Globus pallidus (tissue), 1 donor: ENCODE results near the gene S100A8.
A peak's percentile ranks its signal among the peaks of the same experiment; 100 is the strongest.

Experiments used
- DNase-seq: peaks from one replicate; pipeline ENCODE4 v3.0.0-alpha.2; 2015; ENCODE audit warnings: low spot score

The S100A8 gene

DNA sequence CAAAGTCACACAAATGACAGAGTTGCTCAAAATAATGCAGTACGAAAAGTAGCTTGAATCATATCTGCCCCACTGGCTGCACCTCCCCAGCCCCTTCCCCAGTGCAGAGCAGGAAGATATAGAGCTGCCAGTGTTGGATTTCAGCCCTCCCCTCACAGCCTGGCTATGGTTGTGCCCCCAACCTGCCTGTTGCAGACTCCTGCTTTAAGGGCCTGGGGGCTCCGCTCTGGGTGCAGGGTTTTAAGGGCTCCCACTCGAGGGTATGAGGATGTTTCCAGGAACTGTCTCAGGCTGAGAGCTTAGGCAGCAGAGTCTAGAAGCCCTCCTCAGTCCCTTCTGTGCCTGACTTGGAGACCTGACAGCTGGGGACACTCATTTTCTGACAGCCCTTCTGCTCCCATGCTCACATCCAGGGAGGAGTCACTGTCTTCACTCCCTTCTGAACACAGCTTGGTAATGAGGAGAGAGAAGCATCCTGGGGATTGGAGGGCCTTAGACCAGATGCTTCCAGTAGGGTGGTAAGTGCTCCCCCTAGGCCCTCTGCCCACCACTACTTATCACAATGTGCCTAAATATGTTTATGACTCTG lies 28.6 kb downstream of the S100A8 start:
- DNase-seq = no peak

DNA sequence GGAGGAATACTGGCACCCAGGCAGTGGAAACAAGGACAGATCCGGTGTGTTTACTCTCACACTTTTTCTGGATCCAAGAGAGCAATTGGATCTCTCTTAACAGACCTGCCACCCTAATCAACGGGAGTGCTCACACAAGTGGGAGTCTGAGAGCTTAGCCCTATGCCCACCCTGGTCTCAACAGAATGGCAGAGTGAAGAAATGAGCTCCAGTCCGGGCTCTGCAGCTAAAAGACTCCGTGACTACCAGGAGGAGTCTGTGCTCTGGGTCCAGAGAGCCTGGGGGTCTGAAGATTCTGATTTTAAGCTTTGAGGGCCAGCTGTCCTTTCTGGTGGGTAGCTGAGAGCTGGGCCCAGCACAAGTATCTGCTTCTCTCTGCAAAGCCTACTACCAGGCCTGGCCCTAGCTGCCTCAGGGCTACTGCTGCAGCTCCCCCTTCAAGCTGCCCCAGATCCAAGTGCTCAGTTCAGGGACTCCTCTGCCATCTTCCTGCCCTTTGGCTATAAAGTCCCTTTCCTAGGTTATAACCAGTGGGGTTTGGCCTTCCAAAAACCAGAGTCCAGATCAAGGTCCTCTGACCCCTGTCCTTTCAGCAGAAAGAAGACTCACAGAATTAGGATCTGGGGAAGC lies 29.3 kb downstream of the S100A8 start:
- no peak for DNase-seq

DNA sequence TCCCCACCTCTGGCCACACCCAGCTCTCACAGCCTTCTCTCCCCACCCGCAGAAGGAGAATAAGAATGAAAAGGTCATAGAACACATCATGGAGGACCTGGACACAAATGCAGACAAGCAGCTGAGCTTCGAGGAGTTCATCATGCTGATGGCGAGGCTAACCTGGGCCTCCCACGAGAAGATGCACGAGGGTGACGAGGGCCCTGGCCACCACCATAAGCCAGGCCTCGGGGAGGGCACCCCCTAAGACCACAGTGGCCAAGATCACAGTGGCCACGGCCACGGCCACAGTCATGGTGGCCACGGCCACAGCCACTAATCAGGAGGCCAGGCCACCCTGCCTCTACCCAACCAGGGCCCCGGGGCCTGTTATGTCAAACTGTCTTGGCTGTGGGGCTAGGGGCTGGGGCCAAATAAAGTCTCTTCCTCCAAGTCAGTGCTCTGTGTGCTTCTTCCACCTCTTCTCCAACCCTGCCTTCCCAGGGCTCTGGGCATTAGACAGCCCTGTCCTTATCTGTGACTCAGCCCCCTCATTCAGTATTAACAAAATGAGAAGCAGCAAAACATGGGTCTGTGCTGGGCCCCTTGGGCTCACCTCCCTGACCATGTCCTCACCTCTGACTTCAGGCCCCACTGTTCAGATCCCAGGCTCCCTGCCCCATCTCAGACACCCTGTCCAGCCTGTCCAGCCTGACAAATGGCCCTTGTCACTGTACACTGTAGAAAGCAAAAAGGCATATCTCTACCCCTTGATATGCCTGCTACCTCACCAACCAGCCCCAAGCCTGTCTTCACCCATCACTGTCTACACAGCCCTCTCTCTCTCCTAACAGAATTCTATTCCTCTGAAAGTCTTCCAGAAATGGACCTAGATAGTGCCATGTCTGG lies 30.0 kb downstream of the S100A8 start:
- no peak for DNase-seq

DNA sequence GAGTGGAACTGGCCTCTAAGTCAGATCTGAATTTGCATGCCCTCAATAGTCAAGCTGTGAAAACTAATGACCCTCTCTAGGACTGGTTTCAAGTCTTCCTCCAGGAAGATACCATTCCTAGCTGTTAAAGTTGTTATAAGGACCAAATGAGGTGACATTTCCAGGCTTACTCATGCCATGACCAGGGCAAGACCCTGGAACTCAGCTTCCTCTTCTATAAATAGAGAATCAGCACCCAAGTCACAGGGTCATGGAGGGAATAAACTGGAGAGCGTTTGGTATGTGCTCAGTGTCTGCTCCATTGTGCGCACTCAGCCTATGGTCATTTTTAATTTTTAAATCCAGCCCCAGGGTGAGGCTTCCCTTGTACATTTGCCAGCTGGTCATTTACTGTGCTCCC lies 30.7 kb downstream of the S100A8 start:
- no peak for DNase-seq

DNA sequence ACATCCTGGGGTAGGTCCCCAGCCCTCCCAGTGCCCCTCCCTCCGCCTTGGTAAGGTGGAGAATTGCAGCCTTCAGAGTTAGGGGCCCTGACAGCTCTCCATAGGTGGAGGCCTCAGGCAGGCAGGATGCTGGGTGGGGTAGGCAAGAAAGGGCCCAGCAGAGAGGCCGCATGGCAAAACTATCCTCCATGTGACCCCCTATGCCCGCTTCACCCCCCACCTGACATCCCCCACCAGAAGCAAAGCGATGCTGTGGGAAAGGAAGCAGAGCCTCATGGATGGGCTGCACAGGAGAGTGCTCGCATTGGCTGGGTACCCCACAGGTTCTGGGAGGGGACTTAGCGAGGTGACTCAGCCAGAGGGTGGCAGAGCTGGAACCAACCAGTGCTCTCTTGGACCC lies 31.6 kb downstream of the S100A8 start:
- no peak for DNase-seq

DNA sequence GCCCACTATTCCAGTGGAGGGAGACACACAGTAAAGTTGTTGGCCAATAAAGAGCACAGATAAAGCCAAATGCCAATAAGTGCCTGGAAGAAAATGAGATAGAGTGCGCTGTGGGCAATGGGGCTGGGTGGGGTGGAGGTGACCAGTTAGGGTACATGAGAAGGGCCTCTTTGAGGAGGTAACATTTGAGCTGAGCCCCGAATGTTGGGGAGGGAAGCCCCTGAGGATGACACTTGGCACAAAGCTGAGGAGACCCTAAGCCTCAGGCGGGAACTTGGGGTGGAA lies 32.2 kb downstream of the S100A8 start:
- DNase-seq = no peak

DNA sequence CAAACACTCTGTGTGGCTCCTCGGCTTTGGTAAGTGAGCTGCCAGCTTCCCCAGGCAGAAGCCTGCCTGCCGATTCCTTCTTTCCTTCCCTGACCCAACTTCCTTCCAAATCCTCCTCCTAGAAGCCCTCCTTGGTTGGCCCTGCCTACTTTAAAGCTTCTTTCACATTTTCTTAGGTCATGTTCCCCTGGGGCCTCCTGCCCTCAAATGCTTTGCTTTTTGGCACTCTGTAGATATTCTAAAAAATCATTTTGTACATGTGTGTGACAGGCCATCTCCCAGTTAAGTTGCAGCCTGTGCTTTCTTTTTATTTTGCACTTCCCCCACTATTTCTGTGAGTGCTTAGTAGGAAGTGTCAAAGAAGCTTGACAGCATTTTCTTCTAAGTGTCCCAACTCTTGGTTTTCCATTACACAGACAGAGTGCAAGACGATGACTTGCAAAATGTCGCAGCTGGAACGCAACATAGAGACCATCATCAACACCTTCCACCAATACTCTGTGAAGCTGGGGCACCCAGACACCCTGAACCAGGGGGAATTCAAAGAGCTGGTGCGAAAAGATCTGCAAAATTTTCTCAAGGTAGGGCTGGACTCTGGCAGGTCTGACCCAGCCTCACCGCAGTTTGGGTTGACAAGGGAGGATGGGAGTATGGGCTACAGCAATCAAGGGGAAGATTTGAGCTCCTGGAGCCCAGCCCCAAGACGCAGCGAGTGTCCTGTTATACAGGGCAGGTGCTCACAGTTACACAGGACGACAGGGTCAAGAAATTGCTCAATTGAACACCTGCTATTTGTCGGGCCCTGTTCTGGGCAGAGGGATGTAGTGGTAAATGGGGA lies 32.8 kb downstream of the S100A8 start, which contains the start of gene S100A9:
Gene S100A9, plus strand, starts transcription at position 2 of the 838 bp plus-strand sequence. Its CDS starts 430 bp downstream, at position 432.
- DNase-seq = no peak

DNA sequence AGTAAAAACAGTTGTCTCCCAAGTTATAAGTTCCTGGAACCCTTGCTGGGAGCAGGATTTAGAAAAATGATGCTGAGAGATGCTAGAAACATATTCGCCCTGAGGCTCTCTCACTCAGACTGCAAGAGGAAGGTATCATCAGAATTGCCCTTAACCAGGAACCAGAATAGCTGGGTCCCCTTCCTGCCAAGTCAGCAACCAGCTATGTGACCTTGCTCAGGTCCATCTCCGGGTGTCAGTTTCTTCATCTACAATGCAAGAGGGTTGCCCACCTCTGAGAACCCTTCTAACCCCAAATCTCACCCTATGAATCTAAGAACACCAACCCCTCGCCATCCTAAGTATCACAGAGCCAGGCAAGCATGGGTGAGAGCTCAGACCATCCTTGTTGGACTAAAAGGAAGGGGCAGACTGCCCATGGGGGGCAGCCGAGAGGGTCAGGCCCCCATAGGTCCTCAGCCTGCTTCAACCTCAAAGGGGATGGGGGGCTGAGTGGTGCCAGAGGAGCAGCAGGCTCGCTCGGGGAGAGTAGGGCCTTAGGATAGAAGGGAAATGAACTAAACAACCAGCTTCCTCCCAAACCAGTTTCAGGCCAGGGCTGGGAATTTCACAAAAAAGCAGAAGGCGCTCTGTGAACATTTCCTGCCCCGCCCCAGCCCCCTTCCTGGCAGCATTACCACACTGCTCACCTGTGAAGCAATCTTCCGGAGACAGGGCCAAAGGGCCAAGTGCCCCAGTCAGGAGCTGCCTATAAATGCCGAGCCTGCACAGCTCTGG lies 33.6 kb downstream of the S100A8 start:
- no peak for DNase-seq

DNA sequence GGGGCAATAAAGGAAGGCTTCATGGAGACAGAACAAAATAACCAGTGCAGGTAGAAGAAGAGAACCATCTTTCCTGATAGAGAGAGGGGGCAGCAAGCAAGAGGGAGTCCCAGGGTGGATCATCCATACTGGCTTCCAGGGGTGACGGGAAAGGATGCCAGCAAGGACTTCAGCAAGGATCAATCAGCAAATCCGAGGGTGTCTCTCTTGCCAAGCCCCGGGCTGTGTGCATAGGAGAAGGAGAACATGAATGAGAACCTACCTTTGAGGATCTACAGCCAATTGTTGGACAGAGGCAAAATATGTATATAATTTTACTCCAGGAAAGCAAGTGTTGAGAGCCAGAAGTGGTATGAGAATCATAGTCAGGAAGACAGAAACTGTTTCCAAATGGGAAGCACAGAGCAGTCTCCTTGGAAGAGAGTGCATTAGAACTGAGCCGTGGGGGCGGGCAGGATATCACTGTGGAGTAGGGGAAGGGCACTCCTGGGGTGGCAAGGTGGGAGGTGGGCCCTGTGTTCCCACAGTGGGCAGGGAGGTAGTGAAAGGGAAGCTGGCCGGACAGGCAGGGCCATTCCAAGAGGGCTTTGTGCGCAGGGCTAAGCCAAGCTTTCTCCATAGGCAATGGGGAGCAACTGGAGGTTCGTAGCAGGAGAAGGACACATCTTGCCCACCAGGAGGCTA lies 34.3 kb downstream of the S100A8 start:
- DNase-seq = no peak

DNA sequence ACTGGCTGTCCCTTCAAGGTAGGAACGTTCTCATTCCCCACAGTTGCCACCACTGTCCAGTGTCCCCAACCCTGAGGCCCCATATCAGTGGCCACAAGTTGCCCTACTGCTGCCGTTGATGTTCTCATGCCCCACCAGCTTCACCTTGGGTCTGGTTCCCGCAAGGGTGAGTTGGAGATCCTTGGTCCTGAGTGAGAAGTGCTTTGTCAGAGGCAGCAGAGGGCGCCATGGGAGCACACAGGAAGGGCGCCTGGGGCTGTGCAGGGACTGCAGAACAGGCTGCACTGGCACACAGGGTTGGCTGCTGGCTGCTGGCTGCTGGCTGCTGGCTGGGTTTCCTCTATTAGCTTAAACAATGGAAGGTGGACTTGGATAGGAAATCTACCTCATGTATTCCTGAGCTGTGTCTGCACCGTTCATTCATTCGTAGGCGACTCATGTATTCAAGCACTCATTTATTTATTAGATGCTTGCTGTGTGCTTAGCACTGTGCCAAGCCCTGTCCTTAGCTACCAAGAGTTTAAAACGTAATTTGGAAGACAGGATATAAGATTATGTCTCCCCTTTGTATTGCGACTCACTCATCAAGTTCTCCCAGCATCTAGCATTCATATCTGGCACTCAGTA lies 35.3 kb downstream of the S100A8 start:
- DNase-seq = no peak

DNA sequence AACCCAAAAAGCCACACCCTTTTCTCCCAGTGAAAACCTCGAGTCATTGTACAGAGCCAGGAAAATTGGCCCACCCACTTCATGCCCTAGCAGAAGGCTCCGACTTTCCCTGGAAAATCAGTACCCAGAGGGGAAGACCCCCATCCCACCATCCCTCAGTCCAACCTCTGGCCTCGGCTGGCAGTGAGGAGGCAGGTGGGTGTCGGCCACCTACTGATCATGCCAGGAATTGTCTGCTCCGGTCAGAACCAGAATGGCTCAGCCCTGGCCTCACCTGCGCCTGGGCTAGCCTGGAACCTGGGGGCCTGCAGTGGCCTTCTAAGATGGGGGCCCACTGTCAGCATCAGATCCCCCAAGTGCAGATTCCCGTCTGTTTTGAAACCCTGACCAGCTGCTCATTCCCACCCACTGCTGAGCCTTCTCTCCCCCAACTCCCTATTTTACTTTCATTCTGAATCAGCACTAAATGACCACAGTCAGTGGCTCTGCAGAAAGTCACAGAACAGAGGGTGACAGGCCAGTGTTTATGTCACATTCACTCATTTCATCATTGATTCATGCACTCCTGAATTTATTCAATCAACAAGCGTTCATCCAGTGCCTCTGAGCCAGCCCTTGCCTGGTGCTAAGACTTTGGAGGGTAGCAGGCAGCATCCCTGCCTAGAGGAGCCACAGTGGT lies 36.2 kb downstream of the S100A8 start:
- no peak for DNase-seq

DNA sequence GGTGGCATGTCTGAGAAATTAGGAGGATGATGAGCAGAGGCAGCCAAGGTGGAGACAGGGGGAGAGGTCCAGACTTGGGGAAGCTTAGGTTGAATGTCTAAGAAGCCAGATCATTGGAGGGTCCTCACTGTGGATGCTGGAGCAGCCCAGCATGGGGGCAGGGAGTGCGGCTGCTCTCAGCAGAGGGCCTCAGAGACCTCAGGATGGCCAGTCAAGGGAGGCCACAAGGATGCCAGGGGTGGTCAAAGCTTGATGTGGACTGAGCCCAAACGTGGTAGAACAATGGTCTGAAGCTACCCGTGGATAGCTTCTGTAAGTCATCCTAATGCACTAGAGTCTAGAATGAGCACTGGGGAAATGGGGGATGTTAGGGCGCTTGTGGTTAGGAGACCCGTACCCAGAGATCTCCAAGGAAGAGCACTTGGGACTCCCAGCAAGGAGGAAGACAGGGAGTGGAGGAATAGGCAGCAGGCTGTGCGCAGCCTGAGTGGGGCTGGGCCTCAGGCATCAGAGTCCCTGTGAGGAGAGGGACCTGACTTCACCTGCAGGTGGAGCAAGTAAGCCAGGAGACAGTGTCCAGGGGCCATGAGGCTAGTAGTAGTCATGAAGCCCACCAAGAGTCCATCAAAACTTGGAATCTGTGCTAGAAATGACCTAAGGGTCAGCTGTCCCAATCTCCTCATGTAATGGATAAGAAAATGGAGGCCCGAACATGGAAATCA lies 37.5 kb downstream of the S100A8 start:
- no peak for DNase-seq

DNA sequence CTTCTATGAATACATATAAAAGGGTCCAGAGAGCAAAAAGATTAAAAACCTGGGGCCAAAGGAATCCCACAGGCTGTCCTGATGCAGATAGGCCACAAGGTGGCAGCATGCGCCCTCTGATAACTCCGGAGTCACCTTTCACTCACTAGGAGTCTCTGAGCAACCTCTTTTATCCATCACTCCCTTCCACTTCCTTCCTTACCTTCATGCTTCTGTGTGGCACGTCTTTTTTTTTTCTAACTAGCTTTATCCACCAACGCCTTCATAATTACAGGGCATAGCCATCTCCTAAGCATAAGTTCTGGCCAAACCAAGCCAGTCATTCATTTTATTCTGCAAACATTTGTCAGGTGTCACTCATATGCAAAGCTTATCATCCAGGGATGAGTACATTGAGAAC lies 38.4 kb downstream of the S100A8 start:
- DNase-seq = peak; percentile 46

DNA sequence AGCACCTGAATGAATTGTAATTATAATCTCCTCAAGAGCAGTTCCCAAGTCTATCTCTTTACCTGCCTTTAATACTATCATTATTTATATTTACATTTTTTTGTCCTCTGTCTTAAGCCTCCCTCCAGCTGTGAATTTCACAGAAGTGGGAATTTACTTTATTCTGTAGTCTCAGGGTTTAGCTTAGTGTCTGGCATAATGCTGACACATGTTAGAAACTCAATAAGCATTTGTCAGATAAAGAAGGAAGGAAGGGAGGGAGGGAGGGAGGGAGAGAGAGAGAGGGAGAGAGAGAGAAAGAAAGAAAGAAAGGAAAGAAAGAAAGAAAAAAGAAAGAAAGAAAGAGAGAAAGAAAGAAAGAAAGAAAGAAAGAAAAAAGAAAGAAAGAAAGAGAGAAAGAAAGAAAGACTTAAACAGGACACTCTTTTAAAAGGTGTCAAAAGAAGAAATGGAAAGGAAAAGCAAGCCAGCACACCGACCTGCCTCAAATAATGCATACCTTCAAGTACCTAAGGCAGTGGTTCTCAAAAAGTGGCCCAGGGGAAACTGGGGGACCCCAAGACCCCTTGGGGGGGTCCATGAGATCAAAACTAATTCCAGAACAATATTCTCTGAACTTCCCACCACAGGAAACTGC lies 40.4 kb downstream of the S100A8 start:
- DNase-seq = no peak

DNA sequence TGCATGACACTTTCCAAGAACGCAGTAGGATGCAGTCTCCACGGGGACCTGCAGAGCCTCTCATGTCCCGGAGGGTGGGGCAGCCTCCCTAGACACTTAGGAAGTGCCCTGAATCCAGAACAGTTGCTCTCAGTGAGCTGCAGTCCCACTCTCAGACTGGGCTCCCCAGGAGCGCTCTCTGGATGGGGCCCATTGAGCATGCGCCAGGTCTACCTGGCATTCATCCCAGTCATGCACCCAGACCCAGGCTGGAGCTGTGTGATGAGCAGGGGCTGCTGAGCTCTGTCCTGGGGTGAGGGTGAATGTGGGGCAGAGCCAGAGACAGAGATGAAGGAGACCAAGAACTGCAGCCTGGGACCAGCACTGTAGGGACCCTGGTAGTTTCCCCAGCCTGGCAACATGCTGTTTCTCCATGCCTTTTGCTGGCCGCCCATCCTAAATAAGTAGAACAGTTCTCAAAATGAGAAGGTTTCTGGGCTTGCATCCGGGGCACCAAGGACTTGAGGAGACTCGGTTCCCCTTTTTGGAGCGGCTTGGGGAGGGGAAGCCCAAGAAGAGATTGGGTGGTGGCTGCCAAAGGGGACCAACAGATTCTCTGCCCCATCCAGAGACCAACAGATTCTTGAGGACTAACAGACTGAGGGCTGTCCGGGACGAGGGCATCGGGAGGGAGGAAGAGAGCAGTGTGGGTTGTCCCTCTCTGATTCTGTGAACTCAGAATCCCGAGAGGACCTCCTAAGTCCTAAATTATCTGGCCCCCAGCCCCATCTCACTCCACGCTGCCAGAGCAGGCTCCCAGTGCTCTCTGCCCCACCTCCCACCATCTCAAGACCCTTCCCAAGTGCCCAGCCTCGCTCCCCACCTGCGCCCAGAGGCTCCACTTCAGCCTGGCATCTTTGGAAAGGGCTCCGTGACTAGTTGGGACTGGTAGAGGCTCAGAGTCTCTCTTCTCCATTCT lies 41.2 kb downstream of the S100A8 start:
- no peak for DNase-seq

DNA sequence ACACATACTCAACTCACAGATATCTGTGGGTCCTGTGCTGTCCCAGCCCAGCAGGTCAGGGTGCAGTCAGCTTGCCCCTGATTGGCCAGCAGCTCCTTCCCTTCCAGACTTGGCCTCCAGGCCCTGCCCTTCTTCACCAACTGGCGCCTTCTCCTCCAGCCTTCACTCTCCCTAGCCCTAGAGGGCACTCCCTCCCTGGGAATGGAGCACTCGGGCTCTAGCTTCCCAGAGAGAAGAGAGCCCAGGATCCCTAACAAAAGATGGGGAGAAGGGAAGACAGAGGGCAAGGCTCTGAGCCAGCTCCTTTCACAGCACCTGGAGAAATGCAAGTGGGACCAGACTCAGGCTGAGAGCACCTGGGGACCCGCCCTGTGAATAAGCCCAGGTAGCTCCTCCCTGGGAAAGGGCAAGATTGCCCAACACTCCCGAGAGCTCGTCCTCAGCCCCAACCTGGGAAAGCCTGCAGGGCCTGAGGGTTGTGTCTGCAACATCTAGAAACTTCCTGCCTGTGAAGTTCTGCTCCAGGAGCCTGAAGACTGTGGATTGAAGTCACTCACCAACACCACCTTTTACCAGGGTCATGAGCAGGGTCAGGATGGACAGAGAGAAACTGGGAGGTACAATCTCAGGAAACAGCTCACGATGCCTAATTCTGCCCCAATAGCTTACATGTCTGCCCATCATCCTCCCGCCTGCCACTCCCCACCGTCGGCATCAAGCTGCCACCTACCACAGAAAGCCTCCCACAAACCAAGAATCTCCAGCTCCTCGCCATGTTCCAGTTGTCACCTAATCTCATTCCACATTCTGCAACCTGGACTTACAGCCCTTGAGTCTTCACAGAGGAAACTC lies 42.1 kb downstream of the S100A8 start, which contains the start of gene PGLYRP4:
Gene PGLYRP4, minus strand, starts transcription at position 331 of the 852 bp plus-strand sequence. CDS start 909 bp downstream, outside the sequence.
- DNase-seq = no peak
